GM10266 (cell line): ENCODE data around the gene TLE7.

Experiments
- DNase-seq: peaks from one replicate; pipeline ENCODE4 v3.0.0; 2012; ENCODE audit errors: extremely low spot score
- CTCF ChIP-seq: IDR thresholded peaks from 2 replicates; pipeline ENCODE4 v1.5.1; 2012; ENCODE audit warnings: mild to moderate bottlenecking, low read depth; ENCODE audit not compliant: control insufficient read depth, insufficient read depth; ENCODE audit errors: missing control alignments

Gene TLE7

GRCh38 chr16:71449020-71449419 lies 7.2 kb upstream of the TLE7 start:
- no peak for DNase-seq

GRCh38 chr16:71448274-71448866 lies 6.5 kb upstream of the TLE7 start:
- no peak for TF ChIP-seq CTCF

More at GRCh38 chr16:71449020-71449419, 7.2 kb upstream of the TLE7 start:
- TF ChIP-seq CTCF = no peak

GRCh38 chr16:71443714-71444113 lies 1.9 kb upstream of the TLE7 start:
- TF ChIP-seq CTCF = no peak
- no peak for DNase-seq

More at GRCh38 chr16:71448274-71448866, 6.5 kb upstream of the TLE7 start:
- no peak for DNase-seq

- peak; percentile 28 for TF ChIP-seq CTCF
- no peak for DNase-seq
These were observed 355 bp downstream of the TLE7 start for GRCh38 chr16:71441348-71442050.

- DNase-seq = peak; percentile 74
- peak; percentile 48 for TF ChIP-seq CTCF
These were observed 1.0 kb downstream of the TLE7 start for GRCh38 chr16:71440669-71441347.

GRCh38 chr16:71439523-71439922 lies 2.3 kb downstream of the TLE7 start:
- no peak for TF ChIP-seq CTCF

GRCh38 chr16:71436473-71436872 lies 5.4 kb downstream of the TLE7 start:
- TF ChIP-seq CTCF = no peak
- DNase-seq = no peak

More at GRCh38 chr16:71439523-71439922, 2.3 kb downstream of the TLE7 start:
- DNase-seq = no peak
